ENCODE results near the gene NRM. TPM values are rescaled to one million over a fixed set of nuclear protein-coding genes. Genes with fewer than 3 reads are reported as not detected.

Gene NRM
- polyA plus RNA-seq, 1 donor from 2014 or later, result 7.1 TPM

GRCh38 chr6:30740540-30740870 is 49.7 kb upstream of the NRM start (continued):
- TF ChIP-seq REST (IDR thresholded peaks at IDR 0.05; ENCODE audit: borderline replicate concordance) (no peak), MXI1 (conservative IDR thresholded peaks at IDR 0.05; ENCODE audit: poor library complexity, severe bottlenecking) (no peak)

GRCh38 chr6:30738532-30738931 is 47.7 kb upstream of the NRM start:
- Histone ChIP-seq H3K4me3 (ENCODE audit: low read length) (no peak overlapping the region), H3K9ac (ENCODE audit: low read length) (no peak overlapping the region), H3K9me2 (ENCODE audit: insufficient read depth, low read length) (no peaks in the 10 kb centered on the region), H4K20me1 (ENCODE audit: insufficient read depth) (no peaks in the 10 kb centered on the region), H3K9me3 (ENCODE audit: low read length) (no peaks in the 10 kb centered on the region), H3K4me2 (ENCODE audit: low read length) (no peak overlapping the region), H2AFZ (ENCODE audit: low read depth, low read length) (no peak overlapping the region), H3K27ac (ENCODE audit: low read length) (no peak overlapping the region), H3F3A (ENCODE audit: insufficient read depth, low read length, poor library complexity, severe bottlenecking) (no peaks in the 10 kb centered on the region), H3K36me3 (ENCODE audit: insufficient read depth, low read length) (no peaks in the 10 kb centered on the region), H3K27me3 (ENCODE audit: insufficient read depth, low read depth, low read length) (peaks cover 4% of the 10 kb centered on the region), H3K79me2 (replicated peaks; ENCODE audit: insufficient read depth, low read length) (peaks cover 14% of the 10 kb centered on the region)
- no peak for TF ChIP-seq POLR2AphosphoS5 (IDR thresholded peaks at IDR 0.05)

GRCh38 chr6:30735668-30736314 is 45.0 kb upstream of the NRM start:
- no peak overlapping the region for H3K4me3 ChIP-seq (ENCODE audit: low read length)

More at GRCh38 chr6:30735668-30736314, 45.0 kb upstream of the NRM start:
- no peaks in the 10 kb centered on the region for H3K27me3 ChIP-seq (ENCODE audit: insufficient read depth, low read depth, low read length)
- H3K9me2 ChIP-seq (ENCODE audit: insufficient read depth, low read length), result no peaks in the 10 kb centered on the region
- TF ChIP-seq EP300 (conservative IDR thresholded peaks at IDR 0.05; ENCODE audit: poor library complexity, severe bottlenecking) (no peak), MXI1 (conservative IDR thresholded peaks at IDR 0.05; ENCODE audit: poor library complexity, severe bottlenecking) (no peak), SMC3 (conservative IDR thresholded peaks at IDR 0.05; ENCODE audit: poor library complexity) (no peak), REST (IDR thresholded peaks at IDR 0.05; ENCODE audit: borderline replicate concordance) (no peak), TAF1 (IDR thresholded peaks at IDR 0.05; ENCODE audit: low read depth) (no peak), EZH2 (IDR thresholded peaks at IDR 0.05; ENCODE audit: borderline replicate concordance, insufficient read depth, low read length, poor library complexity, severe bottlenecking) (no peak), RAD21 (conservative IDR thresholded peaks at IDR 0.05) (no peak), POLR2AphosphoS5 (IDR thresholded peaks at IDR 0.05) (no peak), CTCF (IDR thresholded peaks at IDR 0.05; ENCODE audit: poor library complexity, severe bottlenecking) (no peak)
- H3K9me3 ChIP-seq (ENCODE audit: low read length), result no peaks in the 10 kb centered on the region
- no peaks in the 10 kb centered on the region for H3K36me3 ChIP-seq (ENCODE audit: insufficient read depth, low read length)
- no peaks in the 10 kb centered on the region for H3F3A ChIP-seq (ENCODE audit: insufficient read depth, low read length, poor library complexity, severe bottlenecking)
- H3K79me2 ChIP-seq (replicated peaks; ENCODE audit: insufficient read depth, low read length), result peaks cover 6% of the 10 kb centered on the region
- no peak overlapping the region for H2AFZ ChIP-seq (ENCODE audit: low read depth, low read length)
- no peak overlapping the region for H3K4me2 ChIP-seq (ENCODE audit: low read length)
- no peaks in the 10 kb centered on the region for H4K20me1 ChIP-seq (ENCODE audit: insufficient read depth)
- H3K27ac ChIP-seq (ENCODE audit: low read length), result no peak overlapping the region
- no peak overlapping the region for H3K9ac ChIP-seq (ENCODE audit: low read length)
